NCI-H1436 treated with DMSO at 0.1 percent for 48 hours (cell line): ENCODE results near the gene MRPL42.
A peak's percentile ranks its signal among the peaks of the same experiment; 100 is the strongest.
"Not testable (repeated sequence)": the region's sequence is repeated elsewhere in the genome, so short reads cannot be mapped to it uniquely, and the experiment has no call there.

Source experiments
- DNase-seq: peaks from one replicate; lab custom pipeline; 2025; lab: John Stamatoyannopoulos, UW

Gene MRPL42

GRCh38 chr12:93467351-93468007 is at the start of gene MRPL42:
Gene MRPL42 (plus strand): TSS chr12:93467514. CDS start chr12:93469286, 1,772 bp downstream.
- peak; percentile 60 for DNase-seq

GRCh38 chr12:93417967-93418480 is 49.3 kb upstream of the MRPL42 start:
- DNase-seq = no peak

- peak; percentile 23 for DNase-seq
Observed at GRCh38 chr12:93419388-93420034, 47.8 kb upstream of the MRPL42 start.

- DNase-seq = no peak
Observed at GRCh38 chr12:93422050-93422449, 45.3 kb upstream of the MRPL42 start.

DNA sequence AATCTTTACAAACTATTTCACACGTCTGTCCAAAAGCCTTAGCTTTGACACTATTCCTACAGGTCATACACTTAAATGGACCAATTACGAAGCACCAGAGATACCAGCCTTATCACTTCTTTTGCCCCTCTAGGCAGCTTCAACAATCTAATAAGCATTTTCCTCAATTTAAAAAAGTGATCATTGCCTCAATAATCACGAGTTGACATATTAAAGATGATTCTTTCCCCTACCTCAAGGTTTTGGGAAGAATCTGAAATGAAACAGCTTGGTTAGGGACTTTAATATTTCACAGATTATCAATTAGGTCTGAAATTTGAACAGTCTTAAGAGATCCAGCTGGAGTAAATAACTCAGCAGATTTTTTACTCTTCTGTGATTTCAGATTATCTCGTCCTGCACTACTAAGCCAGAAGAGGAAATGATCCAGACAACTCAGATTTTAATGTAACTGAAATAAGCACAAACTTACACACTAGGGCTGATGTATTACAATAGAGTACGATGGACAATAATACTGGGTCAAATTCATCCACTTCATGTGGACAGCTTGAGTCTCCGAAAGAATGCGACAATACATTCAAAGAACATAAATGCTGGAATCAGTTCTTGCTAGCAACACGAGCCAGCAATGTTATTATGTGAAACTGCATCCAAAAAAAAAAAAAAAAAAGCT is 41.4 kb upstream of the MRPL42 start:
- no peak for DNase-seq

DNA sequence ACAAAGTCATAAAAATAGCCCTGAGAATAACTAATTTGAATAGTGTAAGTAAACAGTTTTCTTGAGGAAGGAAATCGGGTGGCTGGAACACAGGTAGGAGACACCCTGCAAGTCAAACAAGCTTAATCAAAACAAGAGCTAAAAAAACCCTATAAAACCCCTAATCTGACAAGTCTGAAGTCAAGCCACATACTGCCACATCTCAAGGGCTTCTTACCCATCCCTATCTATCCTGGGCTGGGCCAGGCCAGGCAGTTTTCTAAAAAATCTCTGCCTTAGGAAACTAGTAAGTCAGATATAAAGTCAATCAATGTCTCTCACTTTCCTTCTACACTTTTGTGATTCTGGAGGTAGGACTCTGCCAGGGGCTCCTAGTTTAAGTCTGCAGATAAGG is 40.9 kb upstream of the MRPL42 start:
- no peak for DNase-seq

DNA sequence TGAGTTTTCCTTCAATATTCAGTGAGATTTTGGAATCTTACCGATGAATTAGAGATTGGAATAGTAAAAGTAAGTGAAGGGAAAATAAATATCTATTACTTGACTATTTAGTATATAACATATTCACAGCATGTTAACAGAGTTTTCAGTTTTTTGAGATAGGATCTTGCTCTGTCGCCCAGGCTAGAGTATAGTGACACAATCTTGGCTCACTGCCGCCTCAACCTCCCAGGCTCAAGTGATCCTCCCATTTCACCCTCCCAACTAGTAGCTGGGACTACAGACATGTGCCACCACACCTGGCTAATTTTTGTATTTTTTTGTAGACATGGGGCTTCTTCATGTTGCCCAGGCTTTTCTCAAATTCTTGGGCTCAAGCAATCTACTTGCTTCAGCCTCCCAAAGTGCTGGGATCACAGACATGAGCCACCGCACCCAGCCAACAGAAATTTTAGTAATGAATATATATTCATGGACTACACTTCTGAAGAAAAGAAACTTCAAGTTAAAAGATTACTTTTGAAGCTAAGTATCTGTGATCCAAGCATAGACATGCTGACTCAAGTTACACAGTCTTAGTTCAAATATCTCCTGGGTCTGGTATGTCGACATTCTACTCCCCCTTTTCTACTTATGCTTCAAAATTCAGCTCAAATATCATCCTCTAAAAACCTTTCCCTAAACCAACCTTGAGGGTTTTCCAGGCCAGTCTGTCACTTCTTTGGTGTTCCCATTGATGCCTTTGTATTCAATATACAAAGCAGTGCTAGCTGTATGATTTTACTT is 39.3 kb upstream of the MRPL42 start:
- no peak for DNase-seq

GRCh38 chr12:93429448-93429847 is 37.9 kb upstream of the MRPL42 start:
- DNase-seq = no peak

DNA sequence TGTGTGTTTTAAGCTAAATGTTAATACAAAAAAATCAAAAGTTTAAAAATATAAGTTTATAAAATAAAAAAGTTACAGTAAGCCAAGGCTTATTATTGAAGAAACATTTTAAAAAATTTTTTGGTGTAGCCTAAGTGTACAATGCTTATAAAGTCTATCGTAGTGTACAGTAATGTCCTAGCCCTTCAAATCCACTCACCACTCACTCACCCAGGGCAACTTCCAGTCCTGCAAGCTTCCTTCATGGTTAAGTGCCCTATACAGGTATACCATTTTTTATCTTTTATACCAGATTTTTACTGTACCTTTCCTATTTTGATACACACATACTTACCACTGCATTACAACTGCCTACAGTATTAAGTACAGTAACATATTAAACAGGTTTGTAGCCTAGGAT is 37.5 kb upstream of the MRPL42 start:
- no peak for DNase-seq

- DNase-seq = no peak
Observed at GRCh38 chr12:93430280-93430679, 37.0 kb upstream of the MRPL42 start.

GRCh38 chr12:93432031-93432430 is 35.3 kb upstream of the MRPL42 start:
- not testable (repeated sequence) for DNase-seq

DNA sequence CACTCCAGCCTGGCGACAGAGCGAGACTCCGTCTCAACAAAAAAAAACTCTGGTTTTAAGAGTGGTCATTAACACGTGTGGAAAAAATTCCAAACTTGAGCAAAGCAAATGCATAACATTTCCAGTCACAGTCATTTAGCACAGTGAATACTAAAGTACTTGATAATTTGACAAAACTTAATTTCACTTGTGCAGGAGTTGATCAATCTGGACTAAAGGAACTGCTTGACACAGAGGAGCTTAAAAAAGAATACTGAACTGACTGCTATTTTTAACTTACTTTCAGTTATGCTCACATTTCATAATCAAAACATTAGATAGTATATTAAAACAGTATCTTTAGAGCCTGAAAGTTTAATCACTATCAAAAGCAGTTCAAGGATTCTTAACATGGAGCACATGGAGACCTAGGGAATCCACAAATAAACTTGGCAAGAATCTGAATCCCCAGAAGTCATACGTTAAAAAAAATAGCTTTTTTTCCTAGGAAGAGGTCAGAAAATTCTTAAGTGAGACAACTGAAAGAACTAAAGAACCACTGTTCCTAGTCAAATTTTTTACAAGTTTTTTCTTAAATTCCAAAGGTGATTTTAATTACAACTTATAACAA is 33.0 kb upstream of the MRPL42 start:
- no peak for DNase-seq

GRCh38 chr12:93438266-93439050 is 28.9 kb upstream of the MRPL42 start:
- DNase-seq = no peak

DNA sequence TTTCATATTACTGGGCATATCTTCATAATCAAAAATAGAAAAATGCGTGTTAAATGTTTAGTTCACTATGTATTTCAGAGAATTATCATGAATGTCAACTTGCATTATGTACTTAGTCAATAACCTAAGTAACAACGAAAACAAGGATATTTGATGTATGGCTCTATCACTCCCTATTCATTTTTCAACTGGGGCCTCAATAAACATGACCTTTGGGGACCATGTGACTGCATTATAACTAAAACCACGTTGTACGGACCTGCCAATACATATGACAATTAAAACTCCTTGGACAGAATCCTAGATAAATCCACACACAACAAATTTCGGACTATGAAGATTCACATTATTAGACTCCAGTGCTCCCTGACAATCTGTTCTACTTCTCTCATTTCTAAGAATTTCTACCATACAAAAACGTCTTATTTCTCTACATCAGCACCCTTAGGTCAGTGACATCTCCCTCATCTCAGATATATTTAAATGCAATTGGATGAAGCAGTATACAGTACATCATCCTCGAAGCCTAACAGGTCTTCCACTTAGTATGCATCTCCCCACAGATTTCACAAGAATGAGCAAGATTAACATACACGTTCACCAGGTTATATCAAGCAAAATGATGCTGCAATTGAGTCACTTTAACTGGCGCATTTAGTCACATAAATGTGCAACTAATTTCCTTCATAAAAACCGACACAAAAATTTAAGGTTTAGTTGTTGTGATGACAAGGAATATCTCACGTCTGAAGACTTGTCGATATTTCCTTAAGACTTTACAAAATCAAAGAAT is 27.1 kb upstream of the MRPL42 start:
- no peak for DNase-seq

DNA sequence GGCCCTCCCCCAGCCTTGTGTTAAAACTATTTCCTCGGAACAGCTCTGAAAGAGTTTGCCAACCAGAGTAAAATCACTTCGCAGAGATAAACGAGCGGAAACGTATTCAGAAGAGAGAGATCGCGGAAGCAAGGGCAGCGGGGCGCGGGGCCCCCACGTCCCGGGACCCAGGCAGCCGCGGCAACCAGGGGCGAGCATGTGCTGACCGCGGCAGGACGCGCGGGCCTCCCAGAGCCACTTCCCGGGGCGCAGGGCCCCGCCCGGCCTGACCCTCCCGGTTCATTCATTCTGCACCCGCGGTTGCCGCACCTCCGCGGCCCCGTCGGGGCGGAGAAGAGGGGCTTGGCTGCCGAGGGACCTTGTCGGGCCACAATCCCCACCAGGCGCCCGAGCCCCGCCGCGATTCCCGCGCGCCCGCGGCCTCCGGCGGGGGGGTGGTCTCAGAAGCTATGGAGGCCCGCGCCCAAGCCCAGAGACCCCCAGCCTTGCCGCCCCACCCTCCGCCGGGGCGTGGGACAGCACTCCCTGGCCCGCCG is 26.2 kb upstream of the MRPL42 start:
- no peak for DNase-seq

DNA sequence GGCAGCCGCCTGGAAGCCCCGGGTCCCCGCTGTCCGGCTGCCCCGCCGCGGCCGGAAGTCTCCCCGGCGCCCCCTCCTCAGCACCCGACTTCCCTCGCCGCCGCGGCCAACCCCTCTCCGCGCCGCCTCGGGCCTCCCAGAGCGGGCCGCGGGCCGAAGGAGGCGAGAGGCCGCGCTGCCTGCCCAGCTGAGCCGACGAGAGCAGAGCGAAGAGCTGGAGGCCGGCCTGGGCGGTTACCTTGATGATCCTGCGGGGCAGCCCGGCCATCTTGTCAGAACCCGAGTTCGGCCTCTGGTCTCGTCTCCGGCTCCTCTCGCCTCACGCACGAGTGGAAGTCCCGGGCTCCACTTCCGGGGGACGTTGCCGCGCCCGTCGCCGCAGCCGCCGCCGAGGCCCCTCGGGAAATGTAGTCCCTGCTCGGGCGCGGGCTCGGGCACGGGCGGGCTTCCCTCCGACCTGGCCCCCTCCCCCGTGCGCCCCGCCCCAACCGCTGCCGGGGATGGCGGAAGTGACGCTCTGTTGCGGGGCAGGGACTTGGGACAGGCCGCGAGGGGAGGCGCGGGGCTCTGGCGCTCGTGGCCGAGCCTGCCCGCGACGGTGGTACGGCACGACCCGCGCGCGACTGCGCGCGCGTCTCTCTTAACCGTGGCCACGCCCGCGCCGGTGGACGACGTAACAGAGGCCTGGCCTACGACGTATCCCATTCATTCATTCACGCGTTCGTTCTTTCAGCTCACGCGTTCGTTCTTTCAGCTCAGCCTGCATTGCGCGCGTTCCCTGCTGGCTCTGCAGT is 25.5 kb upstream of the MRPL42 start, which contains the start of gene UBE2N:
Gene UBE2N (minus strand): TSS at position 331 of the 794 bp plus-strand sequence. CDS start 63 bp downstream, at position 268.
- DNase-seq = peak; percentile 61

- DNase-seq = no peak
Observed at GRCh38 chr12:93442411-93443340, 24.6 kb upstream of the MRPL42 start.

DNA sequence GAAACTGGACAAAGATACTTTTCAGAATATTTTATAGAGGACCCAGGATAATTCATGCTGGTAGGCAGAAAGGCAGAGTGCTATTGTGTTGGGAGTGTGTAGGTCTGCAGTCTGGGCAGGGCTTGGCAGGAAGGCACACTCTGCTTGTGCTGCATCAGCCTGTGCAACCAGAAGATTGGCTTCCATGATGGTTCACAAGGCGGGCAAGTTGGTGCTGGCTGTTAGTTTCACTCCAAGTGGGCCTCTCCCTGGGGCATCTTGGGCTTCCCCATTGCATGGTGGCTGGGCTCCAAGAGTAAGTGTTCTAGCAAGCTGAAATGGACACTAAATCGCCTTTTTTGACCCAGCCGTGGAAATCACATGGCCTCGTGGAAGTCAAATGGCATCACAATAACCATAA is 23.7 kb upstream of the MRPL42 start:
- no peak for DNase-seq
